K562 (cell line): ENCODE data around the gene AGAP3. TPM values are rescaled to one million over a fixed set of nuclear protein-coding genes. Genes with fewer than 3 reads are reported as not detected.
A peak's percentile ranks its signal among the peaks of the same experiment; 100 is the strongest.

Experiments used
- ARHGAP35 ChIP-seq: fragments of 450-650 bp; IDR thresholded peaks from 2 replicates; pipeline ENCODE4 v1.6.1; 2018; ENCODE audit not compliant: partially characterized antibody
- ARID2 ChIP-seq: fragments of 450-650 bp; IDR thresholded peaks from 2 replicates; pipeline ENCODE4 v1.6.1; 2017; ENCODE audit warnings: antibody characterized with exemption, mild to moderate bottlenecking
- ATF2 ChIP-seq: sonication (generic); formaldehyde crosslinking; IDR thresholded peaks from 2 replicates; pipeline ENCODE4 v1.8.1; 2022; ENCODE audit warnings: missing genetic modification reagents
- BRCA1 ChIP-seq, 2 experiments: fragments of 450-650 bp in 1 of 2; sonication (generic) in 1 of 2; formaldehyde crosslinking in 1 of 2; IDR thresholded peaks; 2 replicates each; pipeline versions ENCODE4 v1.5.0 to v1.6.1; 2017 to 2020; ENCODE audit warnings: mild to moderate bottlenecking in 1 of 2, missing genetic modification reagents in 1 of 2
- CBX3 ChIP-seq, 2 experiments: IDR thresholded peaks; 1 replicate in 1 of 2; 2 replicates in 1 of 2; pipeline ENCODE4 v1.6.1; 2012; ENCODE audit warnings: inconsistent platforms in 2 of 2, low read length in 2 of 2, borderline replicate concordance in 1 of 2, control low read depth in 1 of 2
- CTBP1 ChIP-seq: fragments of 450-650 bp; IDR thresholded peaks from 2 replicates; pipeline ENCODE4 v1.6.1; 2016; ENCODE audit warnings: borderline replicate concordance
- DEAF1 ChIP-seq: fragments of 450-650 bp; formaldehyde crosslinking; IDR thresholded peaks from 2 replicates; pipeline ENCODE4 v1.4.0; 2020; ENCODE audit warnings: mild to moderate bottlenecking, moderate library complexity
- EHMT2 ChIP-seq: fragments of 450-650 bp; IDR thresholded peaks from 2 replicates; pipeline ENCODE4 v1.6.1; 2018; ENCODE audit warnings: antibody characterized with exemption
- ETV1 ChIP-seq: fragments of 450-650 bp; conservative IDR thresholded peaks from 2 replicates; pipeline ENCODE4 v1.6.1; 2016; ENCODE audit warnings: missing genetic modification characterization, control low read depth, low read depth, missing compliant biosample characterization
- GMEB1 ChIP-seq: fragments of 250-450 bp; sonication (Bioruptor Pico); IDR thresholded peaks from 2 replicates; pipeline ENCODE4 v1.4.0; 2020; ENCODE audit warnings: mild to moderate bottlenecking
- MAFK ChIP-seq: IDR thresholded peaks from 2 replicates; pipeline ENCODE4 v1.6.1; 2011; ENCODE audit warnings: low read length, improper control_type of control experiment
- NEUROD1 ChIP-seq: fragments of 150-350 bp; IDR thresholded peaks from 2 replicates; pipeline ENCODE4 v1.6.1; 2014; ENCODE audit warnings: borderline replicate concordance, low read length, low read depth; ENCODE audit not compliant: partially characterized antibody
- NR2C2 ChIP-seq, 2 experiments: fragments of 200-800 bp in 1 of 2; sonication (Bioruptor generic) in 1 of 2; sonication (generic) in 1 of 2; formaldehyde crosslinking in 1 of 2; IDR thresholded peaks; 2 replicates each; pipeline versions ENCODE4 v1.6.1 to v1.8.0; 2016 to 2022; ENCODE audit warnings: mild to moderate bottlenecking in 1 of 2, missing compliant biosample characterization in 1 of 2, missing genetic modification characterization in 1 of 2, missing genetic modification reagents in 1 of 2
- PRPF4 ChIP-seq: fragments of 200-400 bp; formaldehyde crosslinking; IDR thresholded peaks from one replicate; pipeline ENCODE4 v1.6.1; 2017; ENCODE audit warnings: low read length, low read depth, mild to moderate bottlenecking; ENCODE audit not compliant: insufficient read depth, poor library complexity, severe bottlenecking
- RHOXF2B ChIP-seq: fragments of 250-450 bp; sonication (Bioruptor Pico); conservative IDR thresholded peaks from 2 replicates; pipeline ENCODE4 v1.5.1; 2021
- STAT5B ChIP-seq: fragments of 250-450 bp; sonication (Bioruptor Pico); IDR thresholded peaks from 2 replicates; pipeline ENCODE4 v1.8.0; 2021; ENCODE audit warnings: mild to moderate bottlenecking, inconsistent platforms
- TEAD4 ChIP-seq, 2 experiments: sonication (generic) in 1 of 2; formaldehyde crosslinking in 1 of 2; IDR thresholded peaks; 2 replicates each; pipeline versions ENCODE4 v1.6.1 to v1.8.0; 2012 to 2022; ENCODE audit warnings: borderline replicate concordance in 1 of 2, inconsistent platforms in 1 of 2, low read length in 1 of 2, mild to moderate bottlenecking in 1 of 2, missing genetic modification reagents in 1 of 2
- ZBTB7A ChIP-seq: IDR thresholded peaks from 2 replicates; pipeline ENCODE4 v1.6.1; 2011; ENCODE audit warnings: low read depth, mild to moderate bottlenecking, low read length, moderate library complexity, borderline replicate concordance; ENCODE audit not compliant: control insufficient read depth
- ZEB2 ChIP-seq: fragments of 450-650 bp; IDR thresholded peaks from 2 replicates; pipeline ENCODE4 v1.6.1; 2016
- ZNF146 ChIP-seq: IDR thresholded peaks from one replicate; pipeline ENCODE4 v1.6.1; 2018; ENCODE audit warnings: missing compliant biosample characterization; ENCODE audit not compliant: unreplicated experiment
- ZNF431 ChIP-seq: sonication (generic); formaldehyde crosslinking; IDR thresholded peaks from 2 replicates; pipeline ENCODE4 v1.8.0; 2022; ENCODE audit warnings: mild to moderate bottlenecking, missing genetic modification reagents
- ZNF445 ChIP-seq: fragments of 250-450 bp; sonication (Bioruptor Pico); IDR thresholded peaks from 2 replicates; pipeline ENCODE4 v1.4.0; 2020; ENCODE audit warnings: low read depth, mild to moderate bottlenecking, moderate library complexity
- polyA plus RNA-seq, 8 experiments: library from polyadenylated mRNA; depleted of rRNA in 4 of 8; stranded (reverse) in 5 of 8; unstranded in 3 of 8; fragments of >200 nt; fragmentation: Nextera tagmentation in 2 of 8; fragmentation: Illumina TruSeq in 1 of 8; extraction: Ambion mirVana in 2 of 8; extraction: Trizol in 1 of 8; gene quantifications; 2 replicates each; pipeline versions ENCODE4 v1.2.1 to v1.2.3, GENCODE V29; 2011 to 2014; ENCODE audit warnings: inconsistent platforms in 1 of 8, missing spikeins in 1 of 8
- total RNA-seq, 7 experiments: library from RNA; depleted of rRNA in 6 of 7; stranded (reverse); fragments of >200 nt in 6 of 7; fragmentation: Illumina TruSeq in 2 of 7; extraction: Trizol in 2 of 7; gene quantifications; 2 replicates each; pipeline versions ENCODE4 v1.2.1 to v1.2.3, GENCODE V29; 2011 to 2021; ENCODE audit warnings: low replicate concordance in 1 of 7

AGAP3 gene
- total and polyA plus RNA-seq, 9 of the 15 experiments (the other 6 are each of a cell fraction or from before 2014, with no cell fraction given): 3.4 to 208 (median 62.2) TPM

- TF ChIP-seq ATF2 (CRISPR knock-in tag) (no peak; the same call in 1 of the 2 replicates), TEAD4 (IDR thresholded peaks at IDR 0.05; ENCODE audit: low read length) (no peak; the same call in 1 of the 2 replicates), TEAD4 (CRISPR knock-in tag; IDR thresholded peaks at IDR 0.05; ENCODE audit: borderline replicate concordance) (no peak), GMEB1 (CRISPR knock-in tag) (peak; percentile 90), ARHGAP35 (no peak), ZNF431 (no peak; the same call in 1 of the 2 replicates), BRCA1 (IDR thresholded peaks at IDR 0.05) (no peak), BRCA1 (CRISPR knock-in tag; IDR thresholded peaks at IDR 0.05) (no peak), ARID2 (no peak), STAT5B (CRISPR knock-in tag) (peak; percentile 8; the same call in 1 of the 2 replicates), CTBP1 (peak; percentile 63), ZEB2 (no peak), ZNF445 (CRISPR knock-in tag) (no peak), PRPF4 (no peak), ZBTB7A (peak; percentile 40; the same call in 1 of the 2 replicates), CBX3 (IDR thresholded peaks at IDR 0.05; ENCODE audit: borderline replicate concordance in 1 of 2, low read length in 2 of 2) (peak in 1 of 2 experiments; percentile 28; a peak in 1 of 3 replicates), DEAF1 (CRISPR knock-in tag) (peak; percentile 97), ETV1 (no peak), NR2C2 (CRISPR knock-in tag; IDR thresholded peaks at IDR 0.05) (peak; percentile 46; the same call in 1 of the 2 replicates), NR2C2 (tag; IDR thresholded peaks at IDR 0.05) (peak; percentile 58), MAFK (no peak), RHOXF2B (CRISPR knock-in tag) (no peak), ZNF146 (no peak), EHMT2 (no peak), NEUROD1 (peak; percentile 82)
Measured at GRCh38 chr7:151080522-151081169, 5.6 kb upstream of the AGAP3 start, which contains the start of gene FASTK (continued).
